Jurkat, Clone E6-1 (cell line): ENCODE results near the gene LGALS9.
"Not testable (repeated sequence)": the region's sequence is repeated elsewhere in the genome, so short reads cannot be mapped to it uniquely, and the experiment has no call there.

ENCODE experiments used
- DNase-seq: peaks from one replicate; pipeline ENCODE4 v3.0.0-alpha.2; 2011; ENCODE audit warnings: low read depth, low spot score
- H3K4me3 ChIP-seq: 2 replicates; pipeline ENCODE4 v1.5.1; 2011; ENCODE audit warnings: mild to moderate bottlenecking, low read length, control low read depth, moderate library complexity

The LGALS9 gene

GRCh38 chr17:27647765-27648164, 16.8 kb downstream of the LGALS9 start:
- no peak for DNase-seq
- no peak overlapping the region for H3K4me3 ChIP-seq

GRCh38 chr17:27649111-27649571, 18.2 kb downstream of the LGALS9 start:
- not testable (repeated sequence) for DNase-seq, H3K4me3 ChIP-seq

GRCh38 chr17:27649929-27650328, 18.9 kb downstream of the LGALS9 start:
- no peak for DNase-seq

GRCh38 chr17:27650836-27651235, 19.8 kb downstream of the LGALS9 start:
- peak; percentile 37 for DNase-seq
- H3K4me3 ChIP-seq: no peak overlapping the region

More at GRCh38 chr17:27649929-27650328, 18.9 kb downstream of the LGALS9 start:
- H3K4me3 ChIP-seq: no peak overlapping the region

GRCh38 chr17:27651411-27652345, 20.7 kb downstream of the LGALS9 start:
- DNase-seq: peak; percentile 95
- peak overlapping the region; percentile 27 for H3K4me3 ChIP-seq

GRCh38 chr17:27653449-27653971, 22.5 kb downstream of the LGALS9 start:
- not testable (repeated sequence) for H3K4me3 ChIP-seq
- DNase-seq: peak; percentile 42

GRCh38 chr17:27654136-27654535, 23.1 kb downstream of the LGALS9 start:
- no peak for DNase-seq
- no peak overlapping the region for H3K4me3 ChIP-seq

- DNase-seq: peak; percentile 89
- H3K4me3 ChIP-seq: no peak overlapping the region
Observed at GRCh38 chr17:27654654-27655524, 23.9 kb downstream of the LGALS9 start.

- not testable (repeated sequence) for DNase-seq, H3K4me3 ChIP-seq
Observed at GRCh38 chr17:27655525-27656111, 24.6 kb downstream of the LGALS9 start.

GRCh38 chr17:27656620-27657019, 25.6 kb downstream of the LGALS9 start:
- H3K4me3 ChIP-seq, DNase-seq: not testable (repeated sequence)

- no peak for DNase-seq
- no peak overlapping the region for H3K4me3 ChIP-seq
Observed at GRCh38 chr17:27657620-27658019, 26.6 kb downstream of the LGALS9 start.

GRCh38 chr17:27659683-27660082, 28.7 kb downstream of the LGALS9 start:
- no peak overlapping the region for H3K4me3 ChIP-seq
- no peak for DNase-seq

GRCh38 chr17:27660436-27660835, 29.4 kb downstream of the LGALS9 start:
- no peak for DNase-seq
- H3K4me3 ChIP-seq: no peak overlapping the region

- no peak for DNase-seq
- no peak overlapping the region for H3K4me3 ChIP-seq
Observed at GRCh38 chr17:27663936-27664605, 33.1 kb downstream of the LGALS9 start.

GRCh38 chr17:27664606-27664965, 33.6 kb downstream of the LGALS9 start:
- no peak overlapping the region for H3K4me3 ChIP-seq

GRCh38 chr17:27665549-27665948, 34.6 kb downstream of the LGALS9 start:
- no peak overlapping the region for H3K4me3 ChIP-seq
- no peak for DNase-seq

More at GRCh38 chr17:27664606-27664965, 33.6 kb downstream of the LGALS9 start:
- DNase-seq: no peak

- H3K4me3 ChIP-seq, DNase-seq: not testable (repeated sequence)
Observed at GRCh38 chr17:27666270-27666669, 35.3 kb downstream of the LGALS9 start.

- no peak overlapping the region for H3K4me3 ChIP-seq
- DNase-seq: no peak
Observed at GRCh38 chr17:27666831-27667560, 36.0 kb downstream of the LGALS9 start.
